Thymus (tissue), 11 donors: Measurements from ENCODE around the gene RADIL. TPM values are rescaled to one million over a fixed set of nuclear protein-coding genes. Genes with fewer than 3 reads are reported as not detected.

Source experiments
- DNase-seq, 9 donors: peaks; one replicate each; pipeline ENCODE4 v3.0.0-alpha.2; 2013; ENCODE audit warnings: low spot score in 9 of 9, low read depth in 6 of 9, missing footprints in 1 of 9
- H3K27ac ChIP-seq, 2 donors: one replicate each; pipeline ENCODE4 v1.5.1; 2013; ENCODE audit warnings: control low read depth in 1 of 2, low read depth in 1 of 2, low read length in 1 of 2, mild to moderate bottlenecking in 1 of 2, moderate library complexity in 1 of 2
- H3K27me3 ChIP-seq, 2 donors: one replicate each; pipeline ENCODE4 v1.5.1; 2013; ENCODE audit warnings: low read length in 1 of 2; ENCODE audit not compliant: control insufficient read depth in 2 of 2, insufficient read depth in 1 of 2
- H3K36me3 ChIP-seq, 2 donors: one replicate each; pipeline ENCODE4 v1.5.1; 2013; ENCODE audit warnings: low read length in 1 of 2, mild to moderate bottlenecking in 1 of 2, moderate library complexity in 1 of 2; ENCODE audit not compliant: control insufficient read depth in 2 of 2, insufficient read depth in 2 of 2
- H3K4me1 ChIP-seq, 2 donors: one replicate each; pipeline ENCODE4 v1.5.1; 2013; ENCODE audit warnings: low read length in 2 of 2; ENCODE audit not compliant: control insufficient read depth in 2 of 2, insufficient read depth in 2 of 2
- H3K4me3 ChIP-seq, 2 donors: one replicate each; pipeline ENCODE4 v1.5.1; 2013; ENCODE audit warnings: low read length in 2 of 2, control low read depth in 1 of 2, mild to moderate bottlenecking in 1 of 2
- H3K9me3 ChIP-seq, 2 donors: one replicate each; pipeline ENCODE4 v1.5.1; 2013; ENCODE audit warnings: low read length in 1 of 2, mild to moderate bottlenecking in 1 of 2; ENCODE audit not compliant: control insufficient read depth in 2 of 2, insufficient read depth in 1 of 2
- WGBS: extraction: QIAGEN DNeasy Blood & Tissue Kit; methylation state at CpG from one replicate; pipeline ENCODE4 v1.1.7; 2013; 5-methylcytosine and 5-hydroxymethylcytosine counted together
- polyA plus RNA-seq: library from polyadenylated mRNA; stranded (reverse); fragments of 200-250 nt; gene quantifications from one replicate; pipeline ENCODE4 v1.2.3, GENCODE V29; 2013
- total RNA-seq: library from RNA; stranded (reverse); fragments of 120-200 nt; gene quantifications from one replicate; pipeline ENCODE4 v1.2.4, GENCODE V29; 2013
- donor health status: healthy.

RADIL gene
- total and polyA plus RNA-seq, 2 donors = 0.19 to 0.91 TPM

GRCh38 chr7:4835398-4836205 is 47.9 kb downstream of the RADIL start:
- Histone ChIP-seq H3K4me1 (no peaks in the 10 kb centered on the region), H3K27ac (no peak overlapping the region), H3K9me3 (no peaks in the 10 kb centered on the region), H3K27me3 (peaks cover 0 to 12% of the 10 kb centered on the region in 2 donors), H3K4me3 (no peak overlapping the region), H3K36me3 (no peaks in the 10 kb centered on the region)
- WGBS = 94% methylated on average over 28 of the region's 28 CpGs
- no peak for DNase-seq

- H3K4me3 ChIP-seq = no peak overlapping the region
- peaks cover 0 to 12% of the 10 kb centered on the region in 2 donors for H3K27me3 ChIP-seq
- no peak overlapping the region for H3K27ac ChIP-seq
- WGBS = 98% methylated on average over 60 of the region's 60 CpGs
- no peaks in the 10 kb centered on the region for H3K4me1 ChIP-seq
- no peak for DNase-seq
- H3K9me3 ChIP-seq = peaks cover 0 to 4% of the 10 kb centered on the region in 2 donors
- no peaks in the 10 kb centered on the region for H3K36me3 ChIP-seq
These were observed 48.7 kb downstream of the RADIL start for GRCh38 chr7:4834601-4835397.

- Histone ChIP-seq H3K27me3 (peaks cover 0 to 12% of the 10 kb centered on the region in 2 donors), H3K4me1 (no peaks in the 10 kb centered on the region), H3K36me3 (no peaks in the 10 kb centered on the region), H3K27ac (no peak overlapping the region), H3K4me3 (no peak overlapping the region), H3K9me3 (peaks cover 0 to 5% of the 10 kb centered on the region in 2 donors)
- no peak for DNase-seq
- WGBS = 84% methylated on average over 36 of the region's 36 CpGs
These were observed 49.6 kb downstream of the RADIL start for GRCh38 chr7:4833691-4834600.

- no peaks in the 10 kb centered on the region for H3K36me3 ChIP-seq
- no peak for DNase-seq
These were observed 50.3 kb downstream of the RADIL start for GRCh38 chr7:4833176-4833575.

GRCh38 chr7:4832711-4833110 is 50.8 kb downstream of the RADIL start:
- Histone ChIP-seq H3K4me1 (no peaks in the 10 kb centered on the region), H3K27me3 (peaks cover 0 to 2% of the 10 kb centered on the region in 2 donors), H3K36me3 (no peaks in the 10 kb centered on the region), H3K9me3 (peaks cover 0 to 5% of the 10 kb centered on the region in 2 donors), H3K27ac (no peak overlapping the region), H3K4me3 (no peak overlapping the region)
- no peak for DNase-seq
- 96% methylated on average over 16 of the region's 16 CpGs for WGBS

More at GRCh38 chr7:4833176-4833575, 50.3 kb downstream of the RADIL start:
- H3K27me3 ChIP-seq = peaks cover 0 to 7% of the 10 kb centered on the region in 2 donors
- H3K9me3 ChIP-seq = peaks cover 0 to 5% of the 10 kb centered on the region in 2 donors
- H3K4me3 ChIP-seq = no peak overlapping the region
- peak overlapping the region in 1 of 2 donors; percentile 27 for H3K27ac ChIP-seq
- 93% methylated on average over 17 of the region's 17 CpGs for WGBS
- H3K4me1 ChIP-seq = no peaks in the 10 kb centered on the region

GRCh38 chr7:4831723-4832495 is 51.6 kb downstream of the RADIL start:
- Histone ChIP-seq H3K4me1 (no peaks in the 10 kb centered on the region), H3K4me3 (no peak overlapping the region), H3K9me3 (peaks cover 0 to 5% of the 10 kb centered on the region in 2 donors), H3K27me3 (no peaks in the 10 kb centered on the region), H3K36me3 (no peaks in the 10 kb centered on the region), H3K27ac (no peak overlapping the region)
- no peak for DNase-seq
- 90% methylated on average over 17 of the region's 17 CpGs for WGBS

- Histone ChIP-seq H3K27me3 (no peaks in the 10 kb centered on the region), H3K9me3 (peaks cover 0 to 5% of the 10 kb centered on the region in 2 donors), H3K27ac (no peak overlapping the region), H3K4me3 (no peak overlapping the region), H3K36me3 (no peaks in the 10 kb centered on the region), H3K4me1 (no peaks in the 10 kb centered on the region)
- WGBS = 48% methylated on average over 14 of the region's 14 CpGs
- peak; percentile 21 to 78 (median 43) for DNase-seq
These were observed 53.3 kb downstream of the RADIL start for GRCh38 chr7:4830176-4830575.

- H3K4me3 ChIP-seq = no peak overlapping the region
- no peaks in the 10 kb centered on the region for H3K36me3 ChIP-seq
- peaks cover 0 to 5% of the 10 kb centered on the region in 2 donors for H3K9me3 ChIP-seq
- 95% methylated on average over 17 of the region's 17 CpGs for WGBS
- H3K4me1 ChIP-seq = no peaks in the 10 kb centered on the region
- H3K27me3 ChIP-seq = no peaks in the 10 kb centered on the region
- no peak for DNase-seq
- H3K27ac ChIP-seq = no peak overlapping the region
These were observed 54.7 kb downstream of the RADIL start for GRCh38 chr7:4828720-4829383.
